Upper lobe of left lung (tissue), 4 donors: ENCODE data around the gene HUNK.

Experiments
- CTCF ChIP-seq, 6 experiments: fragments of 450-650 bp in 4 of 6; fragments of 200-600 bp in 2 of 6; sonication (generic) in 2 of 6; IDR thresholded peaks; one replicate each; pipeline ENCODE4 v1.5.1; 2016 to 2019; ENCODE audit warnings: antibody characterized with exemption in 6 of 6
- EP300 ChIP-seq, 4 donors: sonication (generic); formaldehyde crosslinking; IDR thresholded peaks; one replicate each; pipeline ENCODE4 v1.5.1; 2017; ENCODE audit warnings: antibody characterized with exemption in 4 of 4, control low read depth in 2 of 4
- POLR2A ChIP-seq, 4 donors: fragments of 450-650 bp; IDR thresholded peaks; one replicate each; pipeline ENCODE4 v1.5.1; 2016 to 2017; ENCODE audit warnings: antibody characterized with exemption in 4 of 4, mild to moderate bottlenecking in 2 of 4
- POLR2AphosphoS5 ChIP-seq, 2 donors: sonication (generic); formaldehyde crosslinking; IDR thresholded peaks; one replicate each; pipeline ENCODE4 v1.5.1; 2017; ENCODE audit warnings: antibody characterized with exemption in 2 of 2

GRCh38 chr21:31901315-31901714 is 28.5 kb downstream of the HUNK start:
- TF ChIP-seq POLR2AphosphoS5 (IDR thresholded peaks at IDR 0.05), result no peak
- no peak for TF ChIP-seq CTCF (IDR thresholded peaks at IDR 0.05)
- no peak for TF ChIP-seq EP300 (IDR thresholded peaks at IDR 0.05)
- no peak for TF ChIP-seq POLR2A (IDR thresholded peaks at IDR 0.05)
